ENCODE results near the gene ST8SIA3.

The ST8SIA3 gene

GRCh38 chr18:57331718-57332117 lies 20.6 kb upstream of the ST8SIA3 start:
- H3K4me2 ChIP-seq (ENCODE audit: low read length, poor library complexity, severe bottlenecking): no peak overlapping the region
- H3K27ac ChIP-seq (ENCODE audit: low read length, poor library complexity, severe bottlenecking): no peak overlapping the region
- H3K18ac ChIP-seq (ENCODE audit: low read depth in 1 of 2, low read length in 2 of 2): no peak overlapping the region
- no peak overlapping the region for H2BK15ac ChIP-seq (ENCODE audit: low read depth, poor library complexity, severe bottlenecking)
- no peaks in the 10 kb centered on the region for H3K4me1 ChIP-seq (ENCODE audit: control insufficient read depth, insufficient read depth, low read depth, low read length)
- H3K27me3 ChIP-seq (ENCODE audit: control insufficient read depth in 1 of 2, insufficient read depth in 1 of 2, low read length in 2 of 2): peaks cover 0 to 6% of the 10 kb centered on the region in 2 experiments
- 90% methylated on average over 1 of the region's 2 CpGs for WGBS
- H3K14ac ChIP-seq (ENCODE audit: low read length in 2 of 2): no peak overlapping the region
- no peak overlapping the region for H2BK5ac ChIP-seq (ENCODE audit: low read depth, low read length, poor library complexity, severe bottlenecking)
- H2BK120ac ChIP-seq (ENCODE audit: low read depth, low read length): no peak overlapping the region
- H3K23ac ChIP-seq (ENCODE audit: low read length in 2 of 2): no peak overlapping the region
- no peaks in the 10 kb centered on the region for H3K79me1 ChIP-seq (replicated peaks; ENCODE audit: low read length, poor library complexity, severe bottlenecking)
- no peak overlapping the region for H4K8ac ChIP-seq (ENCODE audit: low read length)
- no peak overlapping the region for H3K4ac ChIP-seq (ENCODE audit: low read depth in 1 of 2, low read length in 2 of 2)
- H4K91ac ChIP-seq (ENCODE audit: low read length): no peak overlapping the region
- no peak overlapping the region for H2AFZ ChIP-seq (ENCODE audit: low read depth, low read length)
- H2AK5ac ChIP-seq (ENCODE audit: low read length, severe bottlenecking): no peak overlapping the region
- no peak overlapping the region for H2BK12ac ChIP-seq (ENCODE audit: low read length in 2 of 2)
- no peaks in the 10 kb centered on the region for H3K36me3 ChIP-seq (ENCODE audit: control insufficient read depth in 1 of 2, insufficient read depth in 2 of 2, low read depth in 1 of 2, low read length in 2 of 2)
- no peak overlapping the region for H3K9ac ChIP-seq (ENCODE audit: low read length)
- no peaks in the 10 kb centered on the region for H3K9me3 ChIP-seq (ENCODE audit: control insufficient read depth, low read length)
- no peak for DNase-seq
- no peak overlapping the region for H3K4me3 ChIP-seq (ENCODE audit: insufficient read depth in 1 of 2, low read depth in 1 of 2, low read length in 2 of 2)

- H3K79me1 ChIP-seq (replicated peaks; ENCODE audit: low read length, poor library complexity, severe bottlenecking): no peaks in the 10 kb centered on the region
- no peak overlapping the region for H2AK5ac ChIP-seq (ENCODE audit: low read length, severe bottlenecking)
- no peak overlapping the region for H3K27ac ChIP-seq (ENCODE audit: low read length, poor library complexity, severe bottlenecking)
- no peak overlapping the region for H3K4me3 ChIP-seq (ENCODE audit: insufficient read depth in 1 of 2, low read depth in 1 of 2, low read length in 2 of 2)
- H3K9me3 ChIP-seq (ENCODE audit: control insufficient read depth, low read length): no peaks in the 10 kb centered on the region
- H2BK120ac ChIP-seq (ENCODE audit: low read depth, low read length): no peak overlapping the region
- no peak overlapping the region for H2BK12ac ChIP-seq (ENCODE audit: low read length in 2 of 2)
- no peaks in the 10 kb centered on the region for H3K4me1 ChIP-seq (ENCODE audit: control insufficient read depth, insufficient read depth, low read depth, low read length)
- H4K8ac ChIP-seq (ENCODE audit: low read length): no peak overlapping the region
- no peak overlapping the region for H3K23ac ChIP-seq (ENCODE audit: low read length in 2 of 2)
- peaks cover under 1 to 15% of the 10 kb centered on the region in 2 experiments for H3K27me3 ChIP-seq (ENCODE audit: control insufficient read depth in 1 of 2, insufficient read depth in 1 of 2, low read length in 2 of 2)
- no peak for DNase-seq
- H4K91ac ChIP-seq (ENCODE audit: low read length): no peak overlapping the region
- H3K14ac ChIP-seq (ENCODE audit: low read length in 2 of 2): no peak overlapping the region
- no peak overlapping the region for H2AFZ ChIP-seq (ENCODE audit: low read depth, low read length)
- no peak overlapping the region for H2BK15ac ChIP-seq (ENCODE audit: low read depth, poor library complexity, severe bottlenecking)
- no peak overlapping the region for H3K18ac ChIP-seq (ENCODE audit: low read depth in 1 of 2, low read length in 2 of 2)
- H3K36me3 ChIP-seq (ENCODE audit: control insufficient read depth in 1 of 2, insufficient read depth in 2 of 2, low read depth in 1 of 2, low read length in 2 of 2): no peaks in the 10 kb centered on the region
- H2BK5ac ChIP-seq (ENCODE audit: low read depth, low read length, poor library complexity, severe bottlenecking): no peak overlapping the region
- no peak overlapping the region for H3K4me2 ChIP-seq (ENCODE audit: low read length, poor library complexity, severe bottlenecking)
- H3K9ac ChIP-seq (ENCODE audit: low read length): no peak overlapping the region
- H3K4ac ChIP-seq (ENCODE audit: low read depth in 1 of 2, low read length in 2 of 2): no peak overlapping the region
- 55% methylated on average over 5 of the region's 5 CpGs for WGBS
Measured at GRCh38 chr18:57333940-57334339, 18.4 kb upstream of the ST8SIA3 start.

GRCh38 chr18:57334383-57334782 lies 18.0 kb upstream of the ST8SIA3 start:
- Histone ChIP-seq H4K8ac (ENCODE audit: low read length) (no peak overlapping the region), H3K9ac (ENCODE audit: low read length) (no peak overlapping the region), H3K4me3 (ENCODE audit: insufficient read depth in 1 of 2, low read depth in 1 of 2, low read length in 2 of 2) (no peak overlapping the region), H2BK120ac (ENCODE audit: low read depth, low read length) (no peak overlapping the region), H2BK12ac (ENCODE audit: low read length in 2 of 2) (no peak overlapping the region), H3K79me1 (replicated peaks; ENCODE audit: low read length, poor library complexity, severe bottlenecking) (no peaks in the 10 kb centered on the region), H3K4me2 (ENCODE audit: low read length, poor library complexity, severe bottlenecking) (no peak overlapping the region), H3K23ac (ENCODE audit: low read length in 2 of 2) (no peak overlapping the region), H4K91ac (ENCODE audit: low read length) (no peak overlapping the region), H3K27me3 (ENCODE audit: control insufficient read depth in 1 of 2, insufficient read depth in 1 of 2, low read length in 2 of 2) (peaks cover 5 to 18% of the 10 kb centered on the region in 2 experiments), H3K14ac (ENCODE audit: low read length in 2 of 2) (no peak overlapping the region), H2AK5ac (ENCODE audit: low read length, severe bottlenecking) (no peak overlapping the region), H2BK15ac (ENCODE audit: low read depth, poor library complexity, severe bottlenecking) (no peak overlapping the region), H2BK5ac (ENCODE audit: low read depth, low read length, poor library complexity, severe bottlenecking) (no peak overlapping the region), H3K18ac (ENCODE audit: low read depth in 1 of 2, low read length in 2 of 2) (no peak overlapping the region), H2AFZ (ENCODE audit: low read depth, low read length) (no peak overlapping the region), H3K27ac (ENCODE audit: low read length, poor library complexity, severe bottlenecking) (no peak overlapping the region), H3K4ac (ENCODE audit: low read depth in 1 of 2, low read length in 2 of 2) (no peak overlapping the region), H3K9me3 (ENCODE audit: control insufficient read depth, low read length) (no peaks in the 10 kb centered on the region), H3K4me1 (ENCODE audit: control insufficient read depth, insufficient read depth, low read depth, low read length) (no peaks in the 10 kb centered on the region), H3K36me3 (ENCODE audit: control insufficient read depth in 1 of 2, insufficient read depth in 2 of 2, low read depth in 1 of 2, low read length in 2 of 2) (no peaks in the 10 kb centered on the region)
- no peak for DNase-seq
- 75% methylated on average over 4 of the region's 6 CpGs for WGBS

- no peaks in the 10 kb centered on the region for H3K36me3 ChIP-seq (ENCODE audit: control insufficient read depth in 1 of 2, insufficient read depth in 2 of 2, low read depth in 1 of 2, low read length in 2 of 2)
- no peak overlapping the region for H2BK120ac ChIP-seq (ENCODE audit: low read depth, low read length)
- no peak overlapping the region for H2BK12ac ChIP-seq (ENCODE audit: low read length in 2 of 2)
- H2AK5ac ChIP-seq (ENCODE audit: low read length, severe bottlenecking): no peak overlapping the region
- H2BK15ac ChIP-seq (ENCODE audit: low read depth, poor library complexity, severe bottlenecking): no peak overlapping the region
- no peak overlapping the region for H3K14ac ChIP-seq (ENCODE audit: low read length in 2 of 2)
- DNase-seq: no peak
- H3K9ac ChIP-seq (ENCODE audit: low read length): no peak overlapping the region
- peaks cover 5 to 28% of the 10 kb centered on the region in 2 experiments for H3K27me3 ChIP-seq (ENCODE audit: control insufficient read depth in 1 of 2, insufficient read depth in 1 of 2, low read length in 2 of 2)
- WGBS: 44% methylated on average over 2 of the region's 2 CpGs
- H4K91ac ChIP-seq (ENCODE audit: low read length): no peak overlapping the region
- no peak overlapping the region for H3K18ac ChIP-seq (ENCODE audit: low read depth in 1 of 2, low read length in 2 of 2)
- no peak overlapping the region for H3K27ac ChIP-seq (ENCODE audit: low read length, poor library complexity, severe bottlenecking)
- no peak overlapping the region for H2BK5ac ChIP-seq (ENCODE audit: low read depth, low read length, poor library complexity, severe bottlenecking)
- no peak overlapping the region for H3K4me2 ChIP-seq (ENCODE audit: low read length, poor library complexity, severe bottlenecking)
- H2AFZ ChIP-seq (ENCODE audit: low read depth, low read length): no peak overlapping the region
- H3K23ac ChIP-seq (ENCODE audit: low read length in 2 of 2): no peak overlapping the region
- no peaks in the 10 kb centered on the region for H3K9me3 ChIP-seq (ENCODE audit: control insufficient read depth, low read length)
- H3K4ac ChIP-seq (ENCODE audit: low read depth in 1 of 2, low read length in 2 of 2): no peak overlapping the region
- H3K79me1 ChIP-seq (replicated peaks; ENCODE audit: low read length, poor library complexity, severe bottlenecking): no peaks in the 10 kb centered on the region
- H4K8ac ChIP-seq (ENCODE audit: low read length): no peak overlapping the region
- H3K4me3 ChIP-seq (ENCODE audit: insufficient read depth in 1 of 2, low read depth in 1 of 2, low read length in 2 of 2): no peak overlapping the region
- no peaks in the 10 kb centered on the region for H3K4me1 ChIP-seq (ENCODE audit: control insufficient read depth, insufficient read depth, low read depth, low read length)
Measured at GRCh38 chr18:57336343-57336742, 16.0 kb upstream of the ST8SIA3 start.

All from mesenchymal stem cell (in vitro differentiated cells and primary cell).